GM19452 (cell line): ENCODE measurements around the gene PBX4.
A peak's percentile ranks its signal among the peaks of the same experiment; 100 is the strongest.

ENCODE experiments used
- ATAC-seq: cut with Tn5 transposase; IDR thresholded peaks from one replicate; pipeline ENCODE4 v1.9.1; 2021; ENCODE audit not compliant: unreplicated experiment

The PBX4 gene

DNA sequence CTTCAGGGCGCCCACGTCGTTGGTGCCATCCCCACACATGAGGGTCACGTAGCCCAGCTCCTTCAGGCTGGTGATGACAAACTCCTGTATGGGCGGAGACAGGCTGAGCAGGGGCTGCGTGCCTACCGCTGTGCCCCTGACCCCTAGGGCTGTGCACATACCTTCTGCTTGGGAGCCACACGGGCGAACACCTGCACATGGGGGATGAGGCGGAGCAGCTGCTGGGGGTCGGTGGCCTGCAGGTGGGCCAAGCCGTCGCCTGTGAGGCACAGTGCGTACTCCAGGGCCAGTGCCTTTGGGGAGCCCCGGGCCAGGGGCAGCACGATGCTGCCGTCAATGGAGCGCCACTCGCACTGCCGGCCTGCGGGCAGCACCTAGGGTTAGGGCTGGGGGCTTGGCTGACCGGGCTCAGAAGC, 31.1 kb upstream of the PBX4 start:
- ATAC-seq: no peak

DNA sequence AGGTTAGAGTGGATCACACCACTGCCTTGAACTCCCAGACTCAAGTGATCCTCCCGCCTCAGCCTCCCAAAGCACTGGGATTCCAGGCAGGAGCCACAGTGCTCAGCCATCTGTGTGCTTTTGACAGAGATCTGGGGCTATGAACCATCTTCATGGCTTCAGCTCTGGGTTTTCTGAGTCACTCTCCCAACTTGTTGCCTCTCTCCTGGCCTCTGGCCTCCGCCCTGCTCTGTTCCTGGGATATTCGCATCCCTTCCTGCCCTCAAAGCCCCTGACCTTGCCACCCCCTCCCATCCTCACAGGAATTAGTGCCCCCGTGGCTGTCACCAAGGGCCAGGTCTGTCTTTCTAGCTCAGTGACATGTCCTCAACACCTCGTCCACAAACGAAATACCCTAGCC, 30.7 kb upstream of the PBX4 start:
- no peak for ATAC-seq

DNA sequence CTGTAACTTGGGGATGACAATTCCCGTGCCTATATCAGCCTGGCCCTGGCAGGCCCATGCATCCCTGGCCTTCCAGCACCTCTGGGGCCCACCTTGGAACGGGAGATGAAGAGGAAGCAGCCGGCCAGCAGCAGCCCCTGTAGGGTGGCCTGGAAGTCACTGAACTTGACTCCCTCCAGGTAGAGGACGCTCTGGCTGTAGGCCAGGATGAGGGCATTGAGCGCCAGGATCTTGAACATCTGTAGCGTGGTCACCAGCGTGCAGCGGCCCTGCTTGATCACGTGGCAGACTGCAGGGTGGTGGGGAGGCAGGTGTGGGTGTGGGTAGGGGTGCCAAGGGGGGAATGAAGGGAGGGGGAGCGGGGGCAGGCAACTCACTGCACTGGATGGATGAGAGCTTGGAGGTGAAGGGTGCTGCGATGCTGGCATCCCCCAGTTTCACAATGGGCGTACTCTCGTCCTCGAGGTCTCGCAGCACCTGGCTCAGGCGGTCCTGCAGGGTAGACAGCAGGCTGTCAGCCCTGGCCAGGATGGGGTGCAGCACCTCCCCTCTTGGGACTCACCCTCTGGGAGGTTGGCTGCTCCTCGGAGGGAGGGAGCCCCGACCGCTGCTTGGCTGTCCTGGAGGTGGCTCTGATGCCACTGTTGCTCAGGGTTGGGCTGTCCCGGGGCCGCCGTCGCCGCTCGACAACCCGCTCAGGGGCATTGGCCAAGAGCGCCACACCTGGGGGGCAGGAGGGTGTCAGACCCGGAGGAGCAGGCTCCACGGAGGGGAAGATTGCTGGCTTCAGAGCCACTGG, 28.7 kb upstream of the PBX4 start:
- no peak for ATAC-seq

DNA sequence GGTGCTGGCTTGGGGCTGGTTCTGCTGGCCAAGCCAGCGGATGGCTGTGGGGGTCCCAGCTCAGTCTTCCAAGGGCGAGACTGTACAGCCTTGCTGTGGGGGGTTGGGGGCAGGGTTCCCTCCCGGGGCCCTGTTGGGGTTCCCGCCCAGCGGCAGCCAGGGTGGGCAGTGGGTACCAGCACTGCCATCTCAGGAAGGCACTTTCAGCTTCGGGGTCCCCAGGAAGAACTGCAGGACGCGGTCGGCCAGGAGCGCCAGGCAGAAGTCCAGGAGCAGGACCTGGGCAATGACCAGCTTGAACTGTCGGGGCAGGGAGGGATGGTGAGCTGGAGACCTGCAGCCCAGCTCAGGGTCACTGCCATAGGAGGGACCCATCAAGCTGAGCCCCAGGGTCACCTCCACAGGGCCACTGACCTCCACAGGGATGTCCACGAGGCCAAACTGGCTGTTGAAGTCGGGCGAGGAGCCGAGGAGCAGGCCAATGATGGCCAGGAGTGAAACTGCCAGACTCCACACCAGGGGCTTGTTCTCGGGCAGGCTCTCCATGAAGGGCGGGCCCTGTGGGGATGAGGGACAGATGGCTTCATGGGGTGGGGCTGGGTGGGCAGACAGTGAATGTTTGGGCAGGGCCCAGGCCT, 26.9 kb upstream of the PBX4 start:
- no peak for ATAC-seq

DNA sequence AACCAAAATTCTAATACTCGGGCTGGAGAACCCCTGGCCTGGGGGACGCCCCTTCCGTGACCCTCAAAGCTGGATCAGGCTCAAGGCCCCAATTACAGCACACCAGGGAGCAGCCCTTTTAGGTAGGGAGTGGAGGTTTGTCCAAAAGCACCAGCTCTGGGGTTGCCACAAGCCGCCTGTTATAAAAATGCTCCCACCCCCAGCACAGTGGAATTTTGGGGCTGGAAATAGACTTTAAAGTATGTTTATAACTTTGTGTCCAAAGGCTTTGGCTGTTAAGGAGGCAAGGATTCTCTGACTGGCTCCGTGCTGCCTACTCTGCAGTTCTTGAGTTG, 25.5 kb upstream of the PBX4 start:
- ATAC-seq: no peak

DNA sequence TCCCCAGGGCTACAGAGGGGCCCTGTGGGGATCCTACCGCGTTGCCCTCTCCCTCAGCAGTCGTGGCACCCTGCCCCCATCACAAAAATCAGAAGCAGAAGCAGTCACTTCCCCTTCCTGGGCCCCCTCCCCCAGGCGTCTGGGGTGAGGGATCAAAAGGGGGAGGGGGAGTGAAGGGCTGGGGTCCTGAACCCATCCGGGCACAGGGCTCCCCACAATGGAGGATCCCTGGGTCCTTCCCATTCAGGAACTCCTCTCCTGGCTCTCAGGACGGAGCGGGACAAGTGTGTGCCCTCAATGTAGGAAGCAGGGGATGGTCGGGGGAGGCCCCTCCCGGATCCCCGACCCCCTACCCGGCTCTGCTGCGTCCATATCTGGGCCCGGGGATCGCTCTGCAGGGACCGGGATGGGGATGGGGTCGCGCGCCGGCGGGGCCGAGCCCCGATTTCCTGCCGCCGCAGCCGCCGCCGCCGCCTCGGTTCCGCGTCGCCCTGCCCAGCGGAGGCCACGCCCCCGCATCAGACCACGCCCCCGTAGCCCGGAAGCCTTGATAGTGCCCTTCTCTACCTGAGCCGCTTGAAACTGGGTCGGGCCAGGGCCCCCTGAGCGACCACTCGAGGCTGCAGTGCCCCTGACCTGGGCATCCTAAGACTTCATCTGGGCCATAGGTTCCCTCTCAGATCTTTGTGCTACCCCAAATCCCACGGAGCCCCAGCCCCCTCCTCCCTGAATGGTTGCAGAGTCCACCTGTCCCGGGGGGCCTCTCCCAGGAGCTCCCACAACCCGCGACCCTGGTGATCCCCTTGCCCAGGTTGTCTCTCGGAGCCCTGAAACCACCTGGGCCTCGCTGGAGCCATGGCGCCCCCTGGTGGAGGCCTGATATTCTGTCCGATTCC, 24.9 kb upstream of the PBX4 start, which contains the start of gene GMIP:
TSS of gene GMIP (minus strand) at position 500 of the 896 bp plus-strand sequence. CDS start at position 372, 128 bp downstream.
- ATAC-seq: peak; percentile 67

DNA sequence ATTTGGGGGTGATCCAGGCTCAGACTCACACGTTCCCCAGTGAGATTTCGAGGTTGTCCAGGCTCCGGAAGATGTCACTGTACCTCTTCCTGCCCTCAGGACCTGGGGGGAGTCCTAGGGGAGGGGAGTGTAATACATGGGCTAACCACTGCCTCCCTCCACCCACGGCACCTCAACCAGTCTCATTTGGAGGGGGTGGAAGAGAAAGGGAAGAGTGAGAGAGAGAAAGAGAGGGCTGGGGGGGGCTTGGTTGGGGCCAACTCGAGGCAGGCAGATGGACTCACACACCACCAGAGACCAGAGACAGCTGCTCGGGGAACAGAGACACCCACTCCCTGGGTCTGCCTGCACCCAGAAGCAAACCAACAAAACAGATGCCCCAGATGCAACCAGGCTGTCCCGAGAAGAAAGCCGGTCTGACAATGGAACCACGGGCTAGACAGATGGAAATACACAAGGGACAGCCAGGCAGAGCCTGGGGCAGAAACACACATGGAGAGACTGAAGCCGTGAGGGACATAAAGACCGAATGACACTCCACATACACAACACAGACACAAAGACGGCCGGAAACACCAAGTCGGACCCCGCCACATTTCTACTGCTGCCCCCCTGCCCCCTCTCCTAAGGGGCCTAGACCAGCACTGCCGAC, 24.1 kb upstream of the PBX4 start:
- peak; percentile 4 for ATAC-seq

DNA sequence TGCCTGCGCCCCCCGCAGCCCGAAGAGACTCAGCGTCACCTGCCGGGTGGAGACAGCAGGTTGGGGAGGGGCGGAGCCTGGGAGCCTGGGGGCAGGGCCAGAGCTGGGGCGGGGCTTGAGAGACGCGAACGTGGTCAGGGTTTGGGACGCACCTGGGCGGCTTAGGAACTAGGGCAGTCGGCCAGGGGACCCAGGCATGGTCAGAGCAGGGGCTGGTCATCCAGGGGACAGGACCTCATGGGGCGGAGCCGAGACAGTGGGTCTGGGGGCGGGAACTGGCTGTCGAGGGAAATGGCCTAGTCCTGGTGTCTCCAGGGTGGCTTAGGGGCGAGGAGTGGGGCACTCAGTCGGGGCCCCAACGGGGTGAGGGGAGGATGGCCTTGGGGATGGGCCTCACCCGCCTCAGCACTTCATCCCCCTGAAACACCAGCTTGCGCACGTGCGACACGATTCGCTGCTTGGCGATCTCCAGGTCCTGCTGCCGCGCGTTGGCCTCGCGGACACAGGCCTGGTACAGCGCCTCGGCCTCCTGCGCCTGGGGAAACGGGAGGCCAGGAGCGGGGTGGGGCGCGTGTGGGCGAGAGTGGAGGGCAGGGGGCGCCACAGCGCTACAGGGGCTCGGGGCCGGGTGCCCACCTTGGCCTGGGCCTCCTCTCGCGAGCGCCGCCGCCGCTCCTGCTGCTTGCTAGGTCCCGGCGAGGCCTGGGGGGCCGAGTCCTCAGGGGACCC, 19.2 kb upstream of the PBX4 start:
- no peak for ATAC-seq

DNA sequence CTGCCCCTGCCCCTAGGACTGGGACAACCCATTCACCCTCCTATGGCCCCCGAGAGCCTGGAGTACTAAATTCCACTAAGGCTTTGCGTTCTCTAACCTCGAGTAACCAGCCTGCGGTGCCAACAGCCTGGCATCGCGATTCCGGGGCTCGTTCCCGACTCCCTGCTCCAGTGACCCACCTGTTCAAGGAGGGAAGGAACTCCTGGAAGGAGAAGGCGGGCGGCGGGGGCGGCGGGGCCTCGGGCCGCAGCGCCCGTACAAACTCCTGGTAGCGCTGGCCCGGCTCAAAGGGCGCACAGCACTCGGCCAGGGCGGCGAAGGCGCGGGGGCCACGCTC, 18.7 kb upstream of the PBX4 start:
- no peak for ATAC-seq

DNA sequence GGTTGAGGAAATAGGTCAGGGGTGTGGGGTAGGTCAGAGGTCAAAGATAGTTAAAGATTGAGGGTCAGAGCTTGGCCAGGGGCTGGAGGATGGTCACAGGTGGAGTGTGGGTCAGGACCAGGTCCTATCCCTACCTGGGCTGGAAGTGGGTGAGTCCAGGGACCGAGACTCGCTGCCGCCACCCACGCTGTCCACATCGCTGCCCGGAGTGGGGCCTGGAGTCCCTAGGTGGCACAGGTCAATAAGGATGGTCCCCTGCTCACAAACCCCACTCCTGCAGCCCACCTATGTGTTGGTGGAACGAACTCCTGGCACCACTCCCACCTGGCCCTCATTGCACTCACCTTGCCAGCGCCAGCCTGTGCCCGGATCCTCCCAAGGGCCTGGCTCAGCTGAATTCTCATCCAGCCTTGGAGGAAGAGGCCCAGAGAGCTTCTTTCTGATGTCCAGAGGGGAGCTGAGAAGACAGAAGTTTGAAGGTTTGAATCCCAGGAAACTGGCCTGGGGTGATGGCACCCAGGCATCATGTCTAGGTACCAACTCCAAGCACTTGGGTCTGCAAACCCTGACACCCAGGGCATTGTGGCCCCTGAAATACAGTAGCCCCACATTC, 18.2 kb upstream of the PBX4 start:
- no peak for ATAC-seq

DNA sequence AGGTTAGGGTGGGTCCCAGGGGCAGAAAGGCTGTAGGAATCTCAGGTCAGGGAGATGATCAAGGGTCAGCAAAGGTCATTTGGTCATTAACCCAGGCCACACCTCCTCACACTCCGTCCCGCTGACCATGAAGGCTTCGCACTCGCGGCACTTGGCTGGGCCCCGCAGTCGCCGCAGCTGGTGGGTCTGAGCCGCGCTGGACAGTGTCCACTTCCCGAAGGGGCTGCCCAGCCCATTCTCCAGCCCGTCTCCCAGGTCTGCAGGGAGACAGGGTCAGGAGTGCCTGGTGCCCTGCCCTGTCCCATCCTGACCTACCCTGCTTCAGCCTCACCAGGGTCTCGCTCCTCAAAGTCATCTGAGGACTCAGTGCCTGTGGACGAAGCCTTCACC, 16.8 kb upstream of the PBX4 start:
- no peak for ATAC-seq

DNA sequence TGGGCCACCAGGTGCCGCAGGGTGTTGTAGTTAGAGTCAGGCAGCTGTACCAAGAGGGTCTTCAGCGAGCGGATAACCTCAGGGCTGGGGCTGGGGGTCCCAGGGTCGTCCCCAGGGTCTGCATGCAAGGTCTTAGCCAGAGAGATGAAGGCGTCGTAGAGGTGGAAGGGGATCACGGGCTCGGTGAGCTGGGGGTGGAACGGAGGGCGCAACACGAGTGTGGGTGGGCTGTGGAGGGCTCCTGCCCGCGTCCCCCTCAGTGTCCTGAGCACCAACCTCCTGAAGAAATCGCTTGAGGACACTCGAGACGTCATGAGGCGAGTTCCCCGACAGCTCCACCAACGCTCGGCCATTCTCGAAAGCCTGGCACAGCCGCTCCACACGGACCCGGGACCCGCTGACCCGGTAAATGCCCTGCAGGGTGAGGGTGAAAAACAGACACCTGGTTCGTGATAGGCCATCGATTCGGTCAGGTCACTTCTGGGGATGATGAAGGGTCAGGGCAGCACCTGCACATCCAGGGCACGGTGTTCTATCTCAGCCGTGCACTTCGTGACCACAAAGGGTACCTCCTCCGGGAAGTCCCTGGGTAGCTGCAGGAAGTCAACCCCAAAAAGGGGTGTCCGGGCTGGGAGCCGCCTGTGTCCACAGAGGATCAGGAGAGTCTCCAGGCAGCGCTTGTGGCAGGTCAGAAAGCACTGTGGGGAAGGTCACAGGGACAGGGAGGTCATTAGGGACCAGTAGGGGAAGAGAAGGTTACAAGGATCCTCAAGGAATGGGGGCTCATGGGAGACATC, 16.2 kb upstream of the PBX4 start:
- no peak for ATAC-seq

DNA sequence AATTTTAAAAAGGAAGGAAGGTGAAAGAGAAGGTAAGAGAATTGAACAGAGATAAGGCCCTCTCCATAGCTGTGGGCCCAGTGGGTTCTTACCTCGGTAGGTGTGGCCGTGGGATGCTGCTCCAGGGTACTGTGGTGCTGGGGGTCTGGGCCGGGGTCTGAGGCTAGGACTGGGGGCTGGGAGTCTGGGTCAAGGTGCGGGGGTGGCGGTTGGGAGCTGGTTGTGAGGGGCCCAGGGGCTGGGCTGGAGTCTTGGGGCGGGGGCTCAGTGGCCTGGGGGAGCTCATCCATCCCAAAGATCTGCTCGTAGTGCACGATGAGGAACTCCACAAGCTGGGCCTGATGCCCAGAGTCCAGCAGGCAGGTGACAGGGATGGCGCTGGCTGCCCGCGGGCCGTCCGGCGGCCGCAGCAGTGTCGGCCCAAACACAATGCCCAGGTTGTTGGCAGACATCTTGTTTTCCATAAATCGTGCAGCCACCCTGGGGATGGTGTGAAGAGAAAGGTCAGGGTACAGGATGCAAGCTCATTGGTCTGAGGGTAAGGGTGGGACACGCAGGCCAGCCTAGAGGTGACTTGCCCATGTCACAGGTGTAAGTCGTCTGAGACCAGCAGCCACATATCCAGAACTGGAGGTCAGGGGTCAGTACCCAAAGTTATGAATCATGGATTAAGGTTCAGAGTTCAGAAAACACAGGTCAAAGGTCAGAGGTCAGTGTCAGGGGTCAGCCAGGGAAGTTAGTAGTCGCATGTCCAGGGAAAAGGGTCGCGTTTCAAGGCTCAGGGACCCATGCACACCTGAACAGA, 15.4 kb upstream of the PBX4 start:
- no peak for ATAC-seq

DNA sequence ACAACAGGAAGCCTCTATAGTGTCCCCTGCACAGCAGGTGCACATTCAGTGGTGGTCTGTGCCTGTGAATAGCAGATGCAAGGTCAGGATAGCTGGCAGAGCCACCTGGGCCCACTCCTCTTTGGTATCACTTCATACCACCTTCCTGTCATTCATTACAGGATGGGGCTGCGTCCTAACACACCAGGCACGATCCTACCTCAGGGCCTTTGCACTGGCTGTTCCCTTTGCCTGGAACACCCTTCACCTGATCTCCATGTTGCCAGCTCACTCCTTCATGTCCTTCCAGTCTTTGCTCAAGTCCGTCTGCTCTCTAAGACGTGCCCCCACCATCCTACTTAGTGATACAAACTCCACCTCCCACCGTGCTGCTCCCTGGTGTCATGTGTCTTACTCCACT, 14.2 kb upstream of the PBX4 start:
- no peak for ATAC-seq

DNA sequence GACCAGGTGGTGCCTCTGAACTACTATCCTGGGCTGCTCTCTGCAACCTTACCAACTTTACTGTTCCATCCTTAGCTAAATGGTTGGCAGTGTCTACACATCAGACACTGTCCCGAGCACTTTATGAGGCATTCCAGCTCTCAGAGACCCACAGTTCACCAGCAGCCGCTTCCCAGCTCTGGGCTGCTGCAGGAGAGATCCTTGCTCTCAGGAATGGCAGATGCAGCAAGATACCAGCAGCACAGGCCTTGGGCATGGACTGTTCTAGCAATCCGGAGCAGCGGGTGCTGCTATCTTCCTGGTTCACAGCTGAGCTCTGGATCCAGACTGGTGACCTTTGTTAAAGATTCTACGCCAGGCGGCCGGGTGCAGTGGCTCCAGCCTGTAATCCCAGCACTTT, 12.9 kb upstream of the PBX4 start:
- ATAC-seq: no peak

DNA sequence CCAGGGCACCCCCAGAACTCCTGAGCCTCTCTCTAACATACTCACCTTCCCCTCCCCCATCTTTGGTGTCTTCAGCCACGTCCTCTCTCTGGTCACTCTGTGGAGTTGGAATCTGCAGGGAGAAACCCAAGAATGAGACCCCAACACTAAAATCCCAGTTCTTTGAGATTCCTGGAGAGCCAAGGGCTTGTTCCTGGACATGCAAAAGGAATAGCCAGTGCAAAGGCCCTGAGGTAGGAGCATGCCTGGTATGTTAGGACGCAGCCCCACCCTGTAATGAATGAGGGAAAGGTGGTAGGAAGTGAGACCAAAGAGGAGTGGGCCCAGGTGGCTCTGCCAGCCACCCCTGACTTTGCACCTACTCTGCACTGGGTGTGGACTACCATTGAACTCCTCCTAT, 11.9 kb upstream of the PBX4 start:
- ATAC-seq: no peak

DNA sequence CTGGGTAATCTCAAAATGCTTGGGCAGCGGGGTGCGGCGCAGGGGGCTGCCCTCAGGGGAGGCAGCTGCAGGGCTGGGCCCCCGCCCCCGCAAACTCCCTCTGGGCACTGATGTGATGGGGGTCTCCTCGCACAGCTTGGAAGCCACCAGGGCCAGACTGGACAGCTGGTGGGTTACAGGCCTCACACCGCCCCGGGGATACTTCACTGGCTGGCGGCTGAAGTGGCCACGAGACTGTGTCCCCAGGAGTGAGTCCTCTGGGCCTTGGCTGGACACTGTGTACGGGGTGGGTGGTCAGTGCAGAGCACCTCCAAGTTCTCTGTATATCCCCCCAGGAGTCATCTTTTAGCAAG, 11.6 kb upstream of the PBX4 start:
- ATAC-seq: no peak

DNA sequence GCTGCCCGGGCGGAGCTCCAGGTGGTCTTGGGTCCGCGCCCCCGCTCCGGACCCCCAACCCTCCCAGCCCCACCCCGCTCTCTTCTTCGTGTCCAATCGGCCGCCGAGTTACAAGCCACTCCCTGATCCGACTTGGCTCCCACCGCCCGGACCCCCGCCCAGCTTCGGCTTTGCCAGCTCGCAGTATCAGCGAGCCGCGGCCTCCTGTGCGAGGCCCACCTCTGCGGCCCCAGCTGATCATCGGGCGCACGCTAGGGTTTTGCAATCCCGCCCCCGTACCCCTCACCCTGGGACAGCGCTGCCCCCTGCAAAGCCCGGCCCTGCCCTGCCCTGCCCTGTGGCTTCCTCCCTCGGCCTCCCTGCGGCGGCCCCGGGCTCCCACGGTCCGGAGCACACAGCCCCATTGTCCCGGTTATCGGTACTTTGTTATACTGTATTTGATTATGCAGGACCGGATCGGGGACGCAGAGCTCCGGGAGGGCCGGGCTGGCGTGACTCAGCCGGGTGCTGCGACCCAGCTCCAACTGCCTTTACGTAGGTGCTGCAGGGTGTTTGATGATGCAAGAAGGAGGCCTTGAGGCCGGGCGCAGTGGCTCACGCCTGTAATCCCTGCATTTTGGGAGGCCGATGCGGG, 10.1 kb upstream of the PBX4 start:
- ATAC-seq: peak; percentile 10
